Stimulated activated CD8-positive, alpha-beta memory T cell treated with anti-CD3 and anti-CD28 coated beads, Interleukin-15, amount 100 ng/mL, for 48 hours (primary cell): ENCODE data around the gene CDH22.
A peak's percentile ranks its signal among the peaks of the same experiment; 100 is the strongest.

ENCODE experiments used
- DNase-seq, 2 donors: peaks; one replicate each; pipeline ENCODE4 v3.0.0-alpha.2; 2020; ENCODE audit warnings: low read depth in 2 of 2

CDH22 gene

DNA sequence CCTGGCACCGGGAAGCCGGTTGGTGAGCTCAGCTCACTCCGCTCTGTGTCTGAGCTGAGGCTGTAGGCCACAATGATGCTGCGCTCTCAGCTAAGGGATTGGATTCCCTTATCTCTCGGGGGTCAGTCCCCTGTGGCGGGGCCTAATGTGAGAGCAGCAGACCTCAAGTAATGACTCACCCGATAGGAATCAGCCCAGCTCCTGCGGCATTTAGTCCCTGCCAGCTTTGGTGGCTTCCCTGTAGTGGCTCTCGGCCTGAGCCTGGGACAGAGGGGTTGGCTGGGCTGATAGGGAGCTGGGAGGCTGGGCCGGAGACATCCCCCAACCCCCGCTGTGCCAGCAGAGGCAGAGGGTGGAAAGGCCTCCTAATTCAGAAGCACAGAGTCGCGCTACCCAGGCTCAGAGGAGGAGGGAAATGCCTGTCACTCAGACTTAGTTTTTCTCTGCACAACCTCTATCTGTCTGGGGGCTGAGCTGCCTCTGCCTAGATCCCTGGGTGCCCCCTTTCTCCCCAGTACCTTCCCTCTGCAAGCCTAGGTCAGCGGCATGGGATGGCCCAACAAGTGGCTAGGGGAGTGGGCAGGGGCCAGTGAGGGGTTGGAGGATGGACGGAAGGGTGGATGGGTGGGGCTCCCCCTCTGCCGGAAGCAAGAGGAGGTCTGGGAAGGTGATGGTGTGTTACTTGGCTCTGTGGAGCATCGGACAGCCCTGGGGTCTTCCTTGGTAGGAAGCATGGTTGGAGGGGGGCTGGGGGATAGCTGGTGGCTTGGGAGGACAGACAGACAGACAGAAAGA lies 92.2 kb downstream of the CDH22 start:
- DNase-seq: no peak

- no peak for DNase-seq
Observed at GRCh38 chr20:46214824-46215488, 93.3 kb downstream of the CDH22 start.

DNA sequence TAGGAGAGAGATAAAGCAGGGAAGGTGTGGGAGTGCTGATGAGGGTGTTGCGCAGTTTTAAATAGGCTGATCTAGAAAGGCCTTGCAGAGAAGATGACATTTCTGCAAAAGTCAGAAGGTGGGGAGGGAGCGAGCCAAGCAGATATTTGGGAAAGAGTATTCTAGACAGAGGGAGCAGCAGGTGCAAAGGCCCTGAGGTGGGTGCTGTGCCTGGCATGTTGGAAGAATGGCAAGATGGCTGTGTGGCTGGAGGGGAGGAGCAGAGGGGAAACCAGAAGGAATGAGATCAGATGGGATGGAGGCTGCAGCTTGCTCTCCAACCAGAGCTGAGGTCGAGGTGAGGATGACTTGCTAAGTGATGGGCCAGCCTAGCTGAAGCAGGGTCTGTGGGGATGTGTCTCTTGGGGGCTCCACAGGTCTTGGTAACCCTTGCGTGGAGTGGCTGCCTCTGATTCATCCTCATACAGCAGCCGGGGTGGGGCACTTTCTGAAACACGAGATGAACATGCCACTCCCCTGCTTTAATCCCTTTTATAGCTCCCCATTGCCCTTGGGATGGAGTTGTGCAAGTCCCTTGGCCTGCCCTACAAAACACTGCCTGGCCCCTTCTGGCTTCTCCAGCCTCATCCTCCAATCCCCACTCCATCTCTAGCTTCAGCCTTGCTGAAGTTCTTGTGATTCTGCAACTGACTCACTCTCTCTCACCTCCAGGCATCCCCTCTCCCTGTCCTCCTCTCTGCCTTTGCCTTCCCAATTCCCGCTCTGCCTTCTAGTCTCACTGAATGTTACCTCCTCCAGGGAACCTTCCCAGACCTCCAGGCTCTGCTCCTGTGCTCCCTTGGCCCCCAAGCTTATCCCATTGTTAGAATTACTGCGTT lies 94.1 kb downstream of the CDH22 start:
- DNase-seq: no peak

- DNase-seq: no peak
Observed at GRCh38 chr20:46212876-46213275, 95.4 kb downstream of the CDH22 start.

DNA sequence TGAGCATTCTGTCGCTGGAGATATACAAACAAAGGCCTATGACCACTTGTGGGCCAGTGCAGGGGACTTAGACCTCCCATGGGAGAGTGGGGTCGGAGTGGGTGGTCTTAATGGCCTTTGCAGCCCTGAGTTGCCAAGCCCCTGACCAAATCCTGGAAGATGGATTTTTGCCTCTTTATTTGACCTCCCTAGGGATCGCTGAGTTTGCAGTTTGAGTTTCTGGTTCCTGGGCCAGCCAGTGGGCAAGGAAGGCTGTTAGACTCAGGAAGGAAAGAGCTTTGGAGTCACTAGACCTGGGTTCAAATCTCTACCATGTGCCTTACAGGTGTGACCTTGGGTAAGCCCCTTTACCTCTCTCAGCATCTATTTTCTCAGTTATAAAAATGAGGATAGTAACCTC lies 96.0 kb downstream of the CDH22 start:
- DNase-seq: no peak

- DNase-seq: no peak
Observed at GRCh38 chr20:46211331-46211722, 97.0 kb downstream of the CDH22 start.

GRCh38 chr20:46210672-46211330 lies 97.5 kb downstream of the CDH22 start:
- no peak for DNase-seq

DNA sequence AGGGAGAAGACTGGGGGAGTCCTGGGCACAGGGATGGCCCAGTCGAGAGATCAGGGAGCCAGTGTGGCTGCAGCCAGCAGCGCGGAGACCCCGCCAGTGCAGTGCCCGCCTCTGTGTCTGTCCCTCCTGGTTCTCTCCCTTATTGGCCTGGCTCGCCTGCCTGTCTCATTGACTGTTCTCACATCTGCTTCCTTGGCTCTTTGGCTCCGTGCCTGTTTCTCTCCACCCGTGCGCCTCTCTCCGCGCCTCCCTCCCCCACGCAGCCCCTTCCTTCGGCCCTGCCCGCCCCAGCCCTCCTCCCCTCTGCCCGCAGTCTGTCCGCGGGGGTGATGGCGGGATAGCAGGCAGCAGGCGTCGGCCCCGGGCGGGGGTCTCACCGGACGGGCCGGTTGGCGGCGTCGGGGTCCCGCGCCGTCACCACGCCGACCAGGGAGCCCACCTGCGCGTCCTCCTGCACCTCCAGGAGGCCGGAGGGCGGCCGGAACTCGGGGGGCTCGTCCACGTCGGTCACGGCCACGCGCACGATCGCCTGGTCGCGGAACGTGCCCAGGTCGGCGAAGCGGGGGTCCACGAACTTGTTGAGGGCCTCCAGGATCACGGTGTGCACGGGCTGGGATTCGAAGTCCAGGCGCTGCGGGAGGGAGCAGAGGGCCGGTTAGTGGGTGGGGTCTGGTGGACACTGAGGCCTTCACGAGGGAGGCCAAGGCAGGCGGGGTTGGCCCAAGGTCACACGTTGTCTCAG lies 98.2 kb downstream of the CDH22 start:
- no peak for DNase-seq

DNA sequence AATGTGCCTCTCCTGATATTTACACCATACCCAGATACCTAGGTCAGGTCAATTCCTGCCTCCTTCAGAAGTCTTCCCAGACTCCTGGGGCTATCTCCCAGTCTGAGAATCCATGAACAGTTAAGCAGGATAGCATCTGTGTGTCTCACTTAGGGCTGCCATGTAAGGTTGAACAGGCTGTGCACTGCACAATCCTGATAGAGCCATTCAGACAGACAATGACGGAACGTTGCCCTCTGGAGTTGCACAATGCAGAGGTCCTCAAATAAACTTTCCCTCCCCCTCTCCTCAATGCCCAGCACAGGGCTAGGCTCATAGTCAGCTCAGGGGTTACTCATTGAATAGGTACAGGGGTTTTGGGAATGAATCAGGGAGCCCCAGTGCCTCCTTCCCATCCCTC lies 100.5 kb downstream of the CDH22 start:
- DNase-seq: no peak

GRCh38 chr20:46206992-46207549 lies 101.2 kb downstream of the CDH22 start:
- DNase-seq: no peak

DNA sequence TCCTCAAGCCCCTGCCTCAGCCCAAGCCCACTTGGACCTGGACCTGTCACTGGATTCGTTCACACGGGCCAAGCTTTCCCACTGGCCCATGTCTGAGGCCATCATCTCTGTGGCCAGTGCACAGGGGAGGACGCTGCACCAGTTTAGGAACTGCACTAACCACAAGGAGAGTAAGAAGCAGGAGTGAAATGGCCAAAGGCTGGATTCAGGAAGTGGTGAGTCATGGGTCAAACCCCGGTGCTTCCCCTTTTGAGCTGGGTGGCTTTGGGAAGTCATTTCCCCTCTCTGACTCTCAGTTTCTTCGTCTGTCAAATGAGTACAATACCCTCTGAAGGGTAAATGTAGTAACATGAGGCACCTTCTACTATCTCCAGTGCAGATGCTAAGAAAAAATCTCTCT lies 102.3 kb downstream of the CDH22 start:
- DNase-seq: no peak

DNA sequence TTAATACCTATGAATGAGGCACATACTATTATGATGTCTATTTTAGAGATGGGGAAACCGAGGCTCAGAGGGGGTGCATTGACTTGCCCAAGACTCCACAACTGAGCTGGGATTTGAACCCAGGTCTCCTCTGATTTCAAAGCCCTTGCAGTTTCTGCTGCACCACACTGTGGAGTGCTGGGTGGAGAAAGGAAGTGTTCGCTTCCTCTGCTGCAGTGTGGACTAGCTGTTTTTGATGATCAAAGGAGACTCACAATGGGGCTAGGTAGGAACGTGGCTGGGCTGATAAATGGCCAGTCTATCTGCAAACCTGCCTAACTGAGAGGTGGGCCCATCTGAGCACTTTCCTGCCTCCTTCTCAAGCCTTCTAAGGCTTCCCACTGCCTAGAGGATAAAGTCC lies 102.9 kb downstream of the CDH22 start:
- DNase-seq: no peak

GRCh38 chr20:46204594-46205186 lies 103.6 kb downstream of the CDH22 start:
- no peak for DNase-seq

- no peak for DNase-seq
Observed at GRCh38 chr20:46203510-46203837, 104.8 kb downstream of the CDH22 start.

- DNase-seq: no peak
Observed at GRCh38 chr20:46202766-46203509, 105.4 kb downstream of the CDH22 start.

DNA sequence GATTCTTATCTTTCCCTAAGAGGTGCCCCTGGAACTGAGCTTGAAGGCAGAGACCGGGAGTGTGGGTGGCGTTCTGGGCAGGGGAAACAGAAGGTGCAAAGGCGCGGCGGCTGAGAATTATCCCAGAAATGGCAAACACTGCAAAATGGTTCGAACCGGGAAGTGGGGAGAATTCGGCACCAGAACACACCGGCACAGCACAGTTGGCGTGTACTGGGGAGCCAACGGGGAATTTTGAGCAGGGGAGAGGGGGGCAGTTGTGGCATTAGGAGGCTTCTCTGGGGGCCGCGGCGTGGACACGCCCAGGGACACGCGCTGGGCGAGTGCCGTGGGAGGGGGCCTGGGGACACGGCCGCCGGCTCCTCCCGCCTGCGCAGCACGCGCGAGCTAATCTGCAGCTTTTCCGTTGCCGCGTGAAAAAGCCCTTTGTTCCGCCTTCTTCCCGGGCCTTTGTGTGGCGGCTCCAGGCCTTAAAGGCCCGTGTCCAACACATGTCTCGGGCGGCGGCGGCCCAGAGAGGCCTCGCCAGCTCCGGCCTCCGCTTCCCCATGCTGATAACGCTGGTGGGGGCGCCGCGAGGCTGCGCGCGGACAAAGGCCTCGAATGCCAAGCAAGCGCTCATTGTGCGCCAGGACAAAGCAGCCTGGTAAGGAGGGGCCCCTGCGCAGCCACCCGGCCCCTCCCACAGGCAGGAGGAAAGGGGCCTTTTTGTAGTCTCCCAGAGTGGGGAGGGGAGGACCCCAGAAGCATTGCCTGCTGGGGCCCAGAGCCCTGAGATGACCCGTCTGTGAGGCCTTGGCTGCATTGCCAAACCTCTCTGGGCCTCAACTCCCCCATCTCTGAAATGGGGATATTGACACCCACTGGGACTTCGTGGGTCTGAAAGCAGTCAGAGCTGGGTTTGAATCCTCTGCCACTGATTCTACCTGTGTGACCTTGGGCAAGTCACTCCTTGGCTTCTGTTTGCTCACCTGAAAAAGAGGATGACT lies 107.4 kb downstream of the CDH22 start:
- no peak for DNase-seq

DNA sequence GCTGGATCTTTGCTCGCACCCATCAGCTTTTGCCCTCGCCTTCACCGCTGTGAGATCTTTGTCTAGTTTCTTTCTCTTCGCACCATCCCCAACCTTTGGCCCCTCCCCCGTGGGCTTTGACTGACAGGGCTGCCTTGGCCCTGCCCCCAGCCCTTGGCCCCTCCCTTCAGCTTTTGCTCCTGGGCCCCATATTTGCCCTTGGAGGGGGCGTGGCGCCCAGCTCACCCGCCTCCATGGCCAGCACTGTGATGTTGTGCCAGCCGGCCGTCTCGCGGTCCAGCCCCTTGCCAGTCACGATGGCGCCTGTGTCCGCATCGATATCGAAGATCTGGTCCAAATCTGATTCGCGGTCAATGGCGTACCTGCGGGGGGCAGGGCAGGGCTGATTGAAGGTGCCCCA lies 109.1 kb downstream of the CDH22 start:
- peak in 1 of 2 donors; percentile 3 for DNase-seq

- DNase-seq: no peak
Observed at GRCh38 chr20:46196990-46197389, 111.3 kb downstream of the CDH22 start.
